K562 (cell line): Measurements from ENCODE around the gene IL17REL. TPM values are rescaled to one million over a fixed set of nuclear protein-coding genes. Genes with fewer than 3 reads are reported as not detected.
A peak's percentile ranks its signal among the peaks of the same experiment; 100 is the strongest.

Experiments used
- ATAC-seq: fragments of 200-7000 bp; cut with Tn5 transposase; 3 replicates; pipeline ENCODE4 v1.9.1; 2020; ENCODE audit warnings: moderate library complexity
- BruUV-seq: library from RNA; stranded (reverse); fragments of 400-500 nt; replicated peaks from 2 replicates; lab custom pipeline; 2021; lab: Mats Ljungman, UMichigan
- CTCF ChIA-PET: fragments of 300-600 bp; formaldehyde crosslinking; extraction: SDS; loops from one replicate; lab custom pipeline; 2021; ENCODE audit warnings: low intra/inter-chr PET ratio; lab: Yijun Ruan, JAX
- POLR2A ChIA-PET: fragments of 300-600, 350-650 bp; sonication (Branson Sonifier 250); formaldehyde crosslinking; extraction: SDS; loops from one replicate; lab custom pipeline; 2021; ENCODE audit warnings: antibody characterized with exemption, inconsistent platforms; lab: Yijun Ruan, JAX
- DNase-seq, 4 experiments: peaks; one replicate each; pipeline versions ENCODE4 v3.0.0 to v3.0.0-alpha.2; 2011 to 2018; ENCODE audit warnings: low spot score in 3 of 4, mixed read lengths in 3 of 4; ENCODE audit errors: extremely low read depth in 1 of 4
- FAIRE-seq: peaks from 2 replicates; lab custom pipeline; 2011; peaks lifted over from hg19 to GRCh38; lab: Jason Lieb, UNC
- H2AFZ ChIP-seq: 2 replicates; pipeline ENCODE4 v1.6.0; 2011; ENCODE audit warnings: low read depth, low read length, control low read depth, inconsistent platforms
- H3K27ac ChIP-seq: fragments of 200-600 bp; 3 replicates; pipeline ENCODE4 v1.8.0; 2011; ENCODE audit warnings: low read depth, mild to moderate bottlenecking, control low read depth, inconsistent platforms, low read length, moderate library complexity, mixed read lengths; ENCODE audit errors: extremely low read depth
- H3K27me3 ChIP-seq, 2 experiments: fragments of 300-600 bp in 1 of 2; 2 replicates in 1 of 2; 3 replicates in 1 of 2; pipeline versions ENCODE4 v1.6.0 to v1.8.0; 2011; ENCODE audit warnings: inconsistent platforms in 2 of 2, low read length in 2 of 2, mild to moderate bottlenecking in 1 of 2, mixed read lengths in 1 of 2, moderate library complexity in 1 of 2; ENCODE audit not compliant: control insufficient read depth in 2 of 2, insufficient read depth in 2 of 2
- H3K36me3 ChIP-seq: fragments of 300-600 bp; 3 replicates; pipeline ENCODE4 v1.8.0; 2011; ENCODE audit warnings: mild to moderate bottlenecking, low read length, inconsistent platforms; ENCODE audit not compliant: control insufficient read depth, insufficient read depth
- H3K4me1 ChIP-seq, 2 experiments: fragments of 200-600 bp in 1 of 2; replicated peaks in 1 of 2; 2 replicates in 1 of 2; 3 replicates in 1 of 2; pipeline versions ENCODE4 v1.5.1 to v1.8.0; 2011; ENCODE audit warnings: inconsistent platforms in 2 of 2, low read length in 2 of 2, mild to moderate bottlenecking in 1 of 2, mixed read lengths in 1 of 2, moderate library complexity in 1 of 2; ENCODE audit not compliant: control insufficient read depth in 2 of 2, insufficient read depth in 2 of 2
- H3K4me2 ChIP-seq: 2 replicates; pipeline ENCODE4 v1.6.1; 2011; ENCODE audit warnings: low read length, control low read depth, inconsistent platforms, mixed read lengths; ENCODE audit not compliant: insufficient read depth
- H3K4me3 ChIP-seq: fragments of 200-600 bp; sonication (generic), shearing (Covaris generic); 2 replicates; pipeline ENCODE4 v1.5.1; 2016; ENCODE audit warnings: control low read depth, inconsistent platforms
- H3K79me2 ChIP-seq: fragments of 200-600 bp; 3 replicates; pipeline ENCODE4 v1.8.0; 2011; ENCODE audit warnings: low read length, inconsistent platforms; ENCODE audit not compliant: control insufficient read depth, insufficient read depth
- H3K9ac ChIP-seq, 2 experiments: 2 replicates each; pipeline versions ENCODE4 v1.6.0 to v1.6.1; 2011; ENCODE audit warnings: low read depth in 2 of 2, low read length in 2 of 2, control low read depth in 1 of 2, inconsistent platforms in 1 of 2, mild to moderate bottlenecking in 1 of 2, mixed read lengths in 1 of 2; ENCODE audit not compliant: insufficient read depth in 1 of 2
- H3K9me1 ChIP-seq: one replicate; pipeline ENCODE4 v1.6.0; 2011; ENCODE audit warnings: inconsistent platforms, mild to moderate bottlenecking, low read length, moderate library complexity; ENCODE audit not compliant: control insufficient read depth, insufficient read depth
- H3K9me3 ChIP-seq: replicated peaks from 2 replicates; pipeline ENCODE4 v1.5.1; 2011; ENCODE audit warnings: low read depth, low read length, inconsistent platforms; ENCODE audit not compliant: control insufficient read depth, insufficient read depth
- H4K20me1 ChIP-seq: replicated peaks from 2 replicates; pipeline ENCODE4 v1.6.1; 2011; ENCODE audit warnings: low read length, inconsistent platforms, mixed read lengths; ENCODE audit not compliant: control insufficient read depth, insufficient read depth
- ELF2 ChIP-seq: fragments of 250-450 bp; sonication (Bioruptor Pico); IDR thresholded peaks from 2 replicates; pipeline ENCODE4 v1.5.0; 2021; ENCODE audit warnings: mild to moderate bottlenecking
- PCBP2 ChIP-seq: fragments of 200-400 bp; formaldehyde crosslinking; IDR thresholded peaks from 2 replicates; pipeline ENCODE4 v1.6.1; 2018; ENCODE audit warnings: low read length, low read depth, mild to moderate bottlenecking, moderate library complexity; ENCODE audit not compliant: poor library complexity, severe bottlenecking
- RBBP5 ChIP-seq: fragments of 200-600 bp; sonication (generic); IDR thresholded peaks from 2 replicates; pipeline ENCODE4 v1.6.1; 2012; ENCODE audit warnings: borderline replicate concordance, mild to moderate bottlenecking, low read length, control low read depth, inconsistent platforms; ENCODE audit not compliant: insufficient read depth, poor library complexity, severe bottlenecking
- SETDB1 ChIP-seq: IDR thresholded peaks from one replicate; pipeline ENCODE4 v1.6.1; 2012; ENCODE audit warnings: low read length, control low read depth, inconsistent platforms
- ZNF121 ChIP-seq: sonication (generic); formaldehyde crosslinking; conservative IDR thresholded peaks from 2 replicates; pipeline ENCODE4 v1.8.0; 2022; ENCODE audit warnings: missing genetic modification reagents
- WGBS: fragments of 100-300 bp; shearing (Covaris generic); methylation state at CpG from one replicate; pipeline ENCODE4 v1.1.6; 2016; ENCODE audit warnings: low coverage, mixed read lengths; ENCODE audit not compliant: insufficient coverage; ENCODE audit errors: missing lambda C conversion rate; 5-methylcytosine and 5-hydroxymethylcytosine counted together
- in situ Hi-C: fragments of 300-500 bp; cut with MboI; formaldehyde crosslinking; loops from 4 replicates; pipeline ENCODE4 v1.15.0; 2018; ENCODE audit warnings: inconsistent platforms, mixed read lengths
- intact Hi-C: fragments of 100-400 bp; cut with micrococcal nuclease; formaldehyde crosslinking; loops from 2 replicates; pipeline ENCODE4 v1.14.2; 2022
- polyA plus RNA-seq, 8 experiments: library from polyadenylated mRNA; depleted of rRNA in 4 of 8; stranded (reverse) in 5 of 8; unstranded in 3 of 8; fragments of >200 nt; fragmentation: Nextera tagmentation in 2 of 8; fragmentation: Illumina TruSeq in 1 of 8; extraction: Ambion mirVana in 2 of 8; extraction: Trizol in 1 of 8; gene quantifications; 2 replicates each; pipeline versions ENCODE4 v1.2.1 to v1.2.3, GENCODE V29; 2011 to 2014; ENCODE audit warnings: inconsistent platforms in 1 of 8, missing spikeins in 1 of 8
- total RNA-seq, 7 experiments: library from RNA; depleted of rRNA in 6 of 7; stranded (reverse); fragments of >200 nt in 6 of 7; fragmentation: Illumina TruSeq in 2 of 7; extraction: Trizol in 2 of 7; gene quantifications; 2 replicates each; pipeline versions ENCODE4 v1.2.1 to v1.2.3, GENCODE V29; 2011 to 2021; ENCODE audit warnings: low replicate concordance in 1 of 7
- TF ChIP-seq, protein P1 (sequence below): fragments of 450-650 bp; formaldehyde crosslinking; IDR thresholded peaks from 2 replicates; pipeline ENCODE4 v1.4.0; 2020; ENCODE audit warnings: mild to moderate bottlenecking

IL17REL gene
- total and polyA plus RNA-seq, 9 of the 15 experiments (the other 6 are each of a cell fraction or from before 2014, with no cell fraction given): 0.05 to 0.42 (median 0.11) TPM; not detected in 4

DNA sequence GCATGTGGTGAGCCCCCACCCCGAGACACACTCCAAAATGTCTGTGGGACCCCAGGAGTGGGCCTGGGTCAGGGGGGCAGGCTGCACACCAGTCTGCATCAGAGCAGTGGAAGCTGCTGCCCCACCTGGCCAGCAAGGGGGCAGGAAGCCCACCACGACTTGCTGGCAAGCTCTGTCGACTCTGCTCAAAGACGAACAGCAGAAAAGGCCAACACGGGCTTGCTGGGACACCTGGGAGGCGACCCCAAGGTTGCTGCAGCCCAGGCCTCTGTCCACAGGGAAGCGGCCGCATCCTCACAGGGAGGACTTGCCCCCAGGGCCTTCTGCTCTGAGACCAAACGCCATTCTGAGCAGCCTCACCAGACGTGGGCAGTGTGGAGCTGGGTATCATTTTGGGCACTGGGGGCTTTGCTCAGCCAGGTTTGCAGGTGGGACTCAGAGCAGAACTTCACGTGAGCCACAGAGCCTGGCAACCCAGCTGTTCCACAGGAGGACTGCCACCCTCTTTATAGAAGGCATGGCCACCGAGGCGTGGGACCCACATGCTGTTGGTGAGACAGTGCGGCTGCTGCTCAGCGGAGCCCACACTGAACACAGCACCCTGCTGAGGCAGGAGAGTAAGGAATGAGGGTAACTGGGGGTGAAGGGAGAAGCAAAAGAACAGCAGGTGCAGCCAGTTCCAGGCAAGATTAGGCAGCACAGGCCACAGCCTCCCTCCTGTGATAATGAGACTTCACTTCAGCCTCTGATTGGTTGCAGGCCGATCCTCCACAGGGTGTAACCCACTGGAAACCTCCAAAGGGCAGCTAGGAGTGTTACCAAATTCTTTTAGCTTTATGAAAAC is 11.0 kb downstream of the IL17REL start (continued):
- TF ChIP-seq ELF2: no peak

DNA sequence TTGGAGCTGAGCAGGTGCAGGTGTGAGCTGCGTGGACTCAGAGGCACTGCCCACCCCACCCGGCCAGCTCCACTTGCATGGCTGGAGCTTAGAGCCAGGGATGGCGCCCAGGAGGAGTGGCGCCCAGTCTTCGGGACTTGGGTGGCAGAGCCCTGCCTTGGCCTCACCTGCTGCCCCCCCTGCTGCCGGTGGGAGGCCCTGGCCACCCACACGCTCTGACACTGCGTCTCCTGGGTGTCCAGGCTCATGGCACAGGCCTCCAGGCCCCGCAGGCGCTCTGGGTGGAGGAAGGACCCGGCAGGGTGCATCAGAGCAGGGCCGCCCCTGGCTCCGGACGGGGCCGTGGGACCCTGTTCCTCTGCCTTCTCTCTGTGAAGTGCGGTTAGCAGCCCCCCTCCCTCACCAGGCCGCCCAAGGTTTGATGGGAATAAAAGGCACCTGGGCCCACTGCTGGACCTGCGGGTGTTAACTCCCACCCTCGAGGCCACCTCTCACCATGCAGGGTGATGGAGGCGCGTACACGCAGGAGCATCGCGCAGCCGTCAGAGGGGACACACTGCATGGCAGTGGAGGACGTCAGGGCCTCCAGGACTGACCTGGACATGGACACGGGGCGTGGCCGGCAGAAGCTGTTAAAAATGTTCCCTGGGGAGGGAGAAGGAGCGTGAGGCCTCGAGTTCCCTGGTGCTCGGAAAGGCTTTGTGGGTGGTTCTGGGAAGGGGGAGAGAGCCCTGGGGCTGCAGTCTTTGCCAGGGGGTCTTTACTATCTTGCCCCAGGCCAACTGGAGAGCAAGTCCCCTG is 11.8 kb downstream of the IL17REL start:
- Histone ChIP-seq H3K4me3 (no peak overlapping the region), H3K4me2 (no peak overlapping the region), H3K27ac (no peak overlapping the region), H3K36me3 (no peaks in the 10 kb centered on the region), H3K9me3 (no peaks in the 10 kb centered on the region), H3K4me1 (peaks cover 0 to 59% of the 10 kb centered on the region in 2 experiments; a peak in 3 of 5 replicates), H3K9me1 (no peaks in the 10 kb centered on the region), H2AFZ (no peak overlapping the region), H3K79me2 (no peaks in the 10 kb centered on the region), H4K20me1 (no peaks in the 10 kb centered on the region), H3K9ac (peak overlapping the region in 1 of 2 experiments; percentile 87; a peak in 2 of 4 replicates), H3K27me3 (no peaks in the 10 kb centered on the region)
- in situ Hi-C loops (no loop called here), intact Hi-C loops (no loop called here)
- no TSS peak for BruUV-seq
- ChIA-PET POLR2A (interaction anchor here (0.5 to 1.2 kb wide), 4 partner anchors 8 to 340 kb away, joined by 3 to 4 read pairs (median 4); no protein-coding TSS in a partner anchor), CTCF (interaction anchor here (0.6 kb wide), 1 partner anchor 40 kb away, joined by 3 read pairs; the partner anchor contains the start of gene PIM3)
- no peak for DNase-seq
- 54% methylated on average over 23 of the region's 32 CpGs for WGBS
- TF ChIP-seq RBBP5: no peak
- TF ChIP-seq SETDB1: no peak
- no peak for TF ChIP-seq PCBP2
- TF ChIP-seq, protein P1, sequence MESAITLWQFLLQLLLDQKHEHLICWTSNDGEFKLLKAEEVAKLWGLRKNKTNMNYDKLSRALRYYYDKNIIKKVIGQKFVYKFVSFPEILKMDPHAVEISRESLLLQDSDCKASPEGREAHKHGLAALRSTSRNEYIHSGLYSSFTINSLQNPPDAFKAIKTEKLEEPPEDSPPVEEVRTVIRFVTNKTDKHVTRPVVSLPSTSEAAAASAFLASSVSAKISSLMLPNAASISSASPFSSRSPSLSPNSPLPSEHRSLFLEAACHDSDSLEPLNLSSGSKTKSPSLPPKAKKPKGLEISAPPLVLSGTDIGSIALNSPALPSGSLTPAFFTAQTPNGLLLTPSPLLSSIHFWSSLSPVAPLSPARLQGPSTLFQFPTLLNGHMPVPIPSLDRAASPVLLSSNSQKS (CRISPR knock-in tag): no peak
- TF ChIP-seq ZNF121 (CRISPR knock-in tag): no peak
- no peak for ATAC-seq
- FAIRE-seq: no peak
